ENCODE results near the gene LMOD1.
"Not testable (repeated sequence)": the region's sequence is repeated elsewhere in the genome, so short reads cannot be mapped to it uniquely, and the experiment has no call there.

Gene LMOD1

GRCh38 chr1:201945863-201946223 lies 505 bp downstream of the LMOD1 start:
- DNase-seq: no peak

- no peak for DNase-seq
Measured at GRCh38 chr1:201945157-201945556, 1.2 kb downstream of the LMOD1 start.

GRCh38 chr1:201944639-201945038 lies 1.7 kb downstream of the LMOD1 start:
- no peak for DNase-seq

- DNase-seq: no peak
Measured at GRCh38 chr1:201944002-201944401, 2.3 kb downstream of the LMOD1 start.

- DNase-seq: no peak
Measured at GRCh38 chr1:201942129-201942495, 4.2 kb downstream of the LMOD1 start.

GRCh38 chr1:201941420-201942128 lies 4.8 kb downstream of the LMOD1 start:
- no peak for DNase-seq

GRCh38 chr1:201940316-201940715 lies 6.0 kb downstream of the LMOD1 start:
- DNase-seq: not testable (repeated sequence)

- no peak for DNase-seq
Measured at GRCh38 chr1:201939574-201939973, 6.8 kb downstream of the LMOD1 start.

GRCh38 chr1:201939148-201939547 lies 7.2 kb downstream of the LMOD1 start:
- DNase-seq: no peak

- DNase-seq: no peak
Measured at GRCh38 chr1:201938440-201939035, 7.8 kb downstream of the LMOD1 start.

- DNase-seq: no peak
Measured at GRCh38 chr1:201937624-201938213, 8.6 kb downstream of the LMOD1 start.

GRCh38 chr1:201933840-201934430 lies 12.4 kb downstream of the LMOD1 start:
- no peak for DNase-seq

- DNase-seq: no peak
Measured at GRCh38 chr1:201930803-201931202, 15.5 kb downstream of the LMOD1 start.

- DNase-seq: no peak
Measured at GRCh38 chr1:201930137-201930536, 16.2 kb downstream of the LMOD1 start.

GRCh38 chr1:201928266-201928665 lies 18.1 kb downstream of the LMOD1 start:
- no peak for DNase-seq

- no peak for DNase-seq
Measured at GRCh38 chr1:201925981-201926645, 20.2 kb downstream of the LMOD1 start.

GRCh38 chr1:201925301-201925567 lies 21.1 kb downstream of the LMOD1 start:
- DNase-seq: no peak

- DNase-seq: no peak
Measured at GRCh38 chr1:201921952-201922558, 24.3 kb downstream of the LMOD1 start.

GRCh38 chr1:201918343-201918742 lies 28.0 kb downstream of the LMOD1 start:
- DNase-seq: no peak

- DNase-seq: no peak
Measured at GRCh38 chr1:201917362-201918033, 28.9 kb downstream of the LMOD1 start.

GRCh38 chr1:201916649-201917249 lies 29.6 kb downstream of the LMOD1 start:
- DNase-seq: no peak

GRCh38 chr1:201914456-201915235 lies 31.7 kb downstream of the LMOD1 start:
- no peak for DNase-seq

Measured in activated CD4-positive, alpha-beta T cell treated with anti-CD3 and anti-CD28 coated beads for 4 hours (primary cell).